GM12878 (cell line): ENCODE measurements around the gene MYOZ1. TPM values are rescaled to one million over a fixed set of nuclear protein-coding genes. Genes with fewer than 3 reads are reported as not detected.

Experiments used
- ATAC-seq: fragments of 200-7000 bp; cut with Tn5 transposase; 3 replicates; pipeline ENCODE4 v1.9.1; 2020; ENCODE audit warnings: mild to moderate bottlenecking, moderate library complexity
- BruUV-seq: library from RNA; stranded (reverse); fragments of 400-500 nt; replicated peaks from 2 replicates; lab custom pipeline; 2021; lab: Mats Ljungman, UMichigan
- CTCF ChIA-PET: fragments of 300-600 bp; sonication (Branson Sonifier 250); formaldehyde crosslinking; extraction: SDS; loops from one replicate; lab custom pipeline; 2021; ENCODE audit warnings: inconsistent platforms; lab: Yijun Ruan, JAX
- POLR2A ChIA-PET: fragments of 350-600 bp; formaldehyde crosslinking; extraction: SDS; loops from one replicate; lab custom pipeline; 2021; ENCODE audit warnings: inconsistent platforms; lab: Charles Lee
- RAD21 ChIA-PET: fragments of 300-600 bp; sonication (Branson Sonifier 250); formaldehyde crosslinking; loops from one replicate; lab custom pipeline; 2023; ENCODE audit warnings: antibody characterized with exemption; ENCODE audit not compliant: unreplicated experiment; lab: Charles Lee
- SMC1A ChIA-PET: fragments of 300-600 bp; sonication (Branson Sonifier 250); formaldehyde crosslinking; loops from one replicate; lab custom pipeline; 2023; ENCODE audit not compliant: unreplicated experiment, uncharacterized antibody; lab: Charles Lee
- DNase-seq: peaks from one replicate; pipeline ENCODE4 v3.0.0-alpha.2; 2011; ENCODE audit warnings: low read depth, low spot score
- FAIRE-seq: peaks from 3 replicates; lab custom pipeline; 2011; peaks lifted over from hg19 to GRCh38; lab: Jason Lieb, UNC
- H2AFZ ChIP-seq: 2 replicates; pipeline ENCODE4 v1.6.0; 2011; ENCODE audit warnings: low read depth, low read length, control low read depth; ENCODE audit not compliant: control insufficient read depth
- H3K27ac ChIP-seq: 2 replicates; pipeline ENCODE4 v1.5.1; 2011; ENCODE audit warnings: control low read depth; ENCODE audit not compliant: control insufficient read depth, insufficient read depth
- H3K27me3 ChIP-seq, 2 experiments: replicated peaks in 1 of 2; 2 replicates each; pipeline versions ENCODE4 v1.6.0 to v1.6.1; 2011; ENCODE audit warnings: low read length in 1 of 2; ENCODE audit not compliant: control insufficient read depth in 2 of 2, insufficient read depth in 2 of 2
- H3K36me3 ChIP-seq, 2 experiments: 2 replicates each; pipeline ENCODE4 v1.5.1; 2011; ENCODE audit warnings: low read length in 1 of 2; ENCODE audit not compliant: control insufficient read depth in 2 of 2, insufficient read depth in 2 of 2
- H3K4me1 ChIP-seq: 2 replicates; pipeline ENCODE4 v1.6.1; 2011; ENCODE audit warnings: mild to moderate bottlenecking, low read length, moderate library complexity, mixed read lengths; ENCODE audit not compliant: control insufficient read depth, insufficient read depth
- H3K4me2 ChIP-seq: 2 replicates; pipeline ENCODE4 v1.6.0; 2011; ENCODE audit warnings: control low read depth; ENCODE audit not compliant: control insufficient read depth, insufficient read depth
- H3K4me3 ChIP-seq: fragments of 200-600 bp; sonication (generic); 2 replicates; pipeline ENCODE4 v1.5.1; 2016
- H3K79me2 ChIP-seq: 2 replicates; pipeline ENCODE4 v1.6.0; 2011; ENCODE audit warnings: low read length; ENCODE audit not compliant: control insufficient read depth, insufficient read depth
- H3K9ac ChIP-seq: 2 replicates; pipeline ENCODE4 v1.8.0; 2011; ENCODE audit warnings: low read length, control low read depth, mixed read lengths; ENCODE audit not compliant: control insufficient read depth, insufficient read depth
- H3K9me3 ChIP-seq: replicated peaks from 3 replicates; pipeline ENCODE4 v1.5.1; 2011; ENCODE audit warnings: mild to moderate bottlenecking, low read length; ENCODE audit not compliant: control insufficient read depth, insufficient read depth
- H4K20me1 ChIP-seq: 2 replicates; pipeline ENCODE4 v1.6.0; 2011; ENCODE audit not compliant: control insufficient read depth, insufficient read depth
- ETV6 ChIP-seq, 2 experiments: fragments of 450-650 bp in 1 of 2; IDR thresholded peaks in 1 of 2; conservative IDR thresholded peaks in 1 of 2; 2 replicates each; pipeline ENCODE4 v1.6.1; 2014; ENCODE audit warnings: antibody characterized with exemption in 1 of 2, borderline replicate concordance in 1 of 2, low read depth in 1 of 2, mild to moderate bottlenecking in 1 of 2, moderate library complexity in 1 of 2
- FOS ChIP-seq: IDR thresholded peaks from 3 replicates; pipeline ENCODE4 v1.6.1; 2011; ENCODE audit warnings: borderline replicate concordance; ENCODE audit not compliant: insufficient read length; ENCODE audit errors: extremely low read depth
- IRF5 ChIP-seq: fragments of 450-650 bp; IDR thresholded peaks from 2 replicates; pipeline ENCODE4 v1.6.1; 2017; ENCODE audit warnings: borderline replicate concordance
- NR2C1 ChIP-seq: fragments of 450-650 bp; IDR thresholded peaks from 2 replicates; pipeline ENCODE4 v1.6.1; 2017; ENCODE audit warnings: antibody characterized with exemption, mild to moderate bottlenecking, moderate library complexity
- PAX8 ChIP-seq: fragments of 450-650 bp; IDR thresholded peaks from 2 replicates; pipeline ENCODE4 v1.6.1; 2017; ENCODE audit warnings: mild to moderate bottlenecking, moderate library complexity
- PBX3 ChIP-seq: IDR thresholded peaks from 2 replicates; pipeline ENCODE4 v1.6.1; 2011; ENCODE audit warnings: mild to moderate bottlenecking, low read depth, low read length, moderate library complexity; ENCODE audit not compliant: insufficient replicate concordance
- POLR2AphosphoS5 ChIP-seq: IDR thresholded peaks from 2 replicates; pipeline ENCODE4 v1.6.1; 2011; ENCODE audit warnings: mild to moderate bottlenecking, low read length, inconsistent platforms
- RBBP5 ChIP-seq: fragments of 200-600 bp; sonication (generic); conservative IDR thresholded peaks from 2 replicates; pipeline ENCODE4 v1.6.1; 2016
- RFX5 ChIP-seq: IDR thresholded peaks from 2 replicates; pipeline ENCODE4 v1.6.1; 2011; ENCODE audit warnings: low read depth, low read length, improper control_type of control experiment
- SP1 ChIP-seq: IDR thresholded peaks from one replicate; pipeline ENCODE4 v1.6.1; 2011; ENCODE audit warnings: low read depth, low read length
- STAT1 ChIP-seq: fragments of 450-650 bp; conservative IDR thresholded peaks from 2 replicates; pipeline ENCODE4 v1.6.1; 2014; ENCODE audit warnings: antibody characterized with exemption, mild to moderate bottlenecking
- STAT3 ChIP-seq: IDR thresholded peaks from 2 replicates; pipeline ENCODE4 v1.6.1; 2011; ENCODE audit warnings: low read depth, low read length, improper control_type of control experiment
- YY1 ChIP-seq: IDR thresholded peaks from 2 replicates; pipeline ENCODE4 v1.6.1; 2011; ENCODE audit warnings: low read depth, mild to moderate bottlenecking, low read length
- ZNF207 ChIP-seq: fragments of 450-650 bp; IDR thresholded peaks from 2 replicates; pipeline ENCODE4 v1.6.1; 2014; ENCODE audit warnings: antibody characterized with exemption, mild to moderate bottlenecking, borderline replicate concordance
- ZSCAN29 ChIP-seq: fragments of 450-650 bp; IDR thresholded peaks from 2 replicates; pipeline ENCODE4 v1.6.1; 2017; ENCODE audit warnings: mild to moderate bottlenecking, moderate library complexity
- WGBS: methylation state at CpG from one replicate; pipeline ENCODE4 v1.1.6; 2016; ENCODE audit warnings: low lambda C conversion rate; ENCODE audit not compliant: insufficient replicate concordance, insufficient coverage; ENCODE audit errors: missing lambda C conversion rate; 5-methylcytosine and 5-hydroxymethylcytosine counted together
- in situ Hi-C: fragments of 300-500 bp; cut with MboI; formaldehyde crosslinking; loops from 9 replicates; pipeline ENCODE4 v1.14.3; 2018; ENCODE audit warnings: mixed read lengths
- intact Hi-C: fragments of 100-400 bp; cut with micrococcal nuclease; formaldehyde crosslinking; loops from one replicate; pipeline ENCODE4 v1.14.2; 2022; ENCODE audit not compliant: unreplicated experiment
- polyA plus RNA-seq, 11 experiments: library from polyadenylated mRNA; depleted of rRNA in 4 of 11; unstranded in 6 of 11; stranded (reverse) in 5 of 11; fragments of >200 nt; fragmentation: Nextera tagmentation in 4 of 11; fragmentation: Illumina TruSeq in 1 of 11; extraction: Ambion mirVana in 4 of 11; extraction: Trizol in 1 of 11; gene quantifications; 1 replicate in 1 of 11; 2 replicates in 10 of 11; pipeline versions ENCODE4 v1.2.1 to v1.2.3, GENCODE V29; 2011 to 2016; ENCODE audit warnings: inconsistent platforms in 2 of 11, missing spikeins in 2 of 11, low read depth in 1 of 11
- total RNA-seq, 4 experiments: library from RNA; depleted of rRNA in 3 of 4; stranded (reverse); fragments of >200 nt in 3 of 4; fragmentation: Illumina TruSeq in 1 of 4; extraction: Trizol in 1 of 4; gene quantifications; 2 replicates each; pipeline versions ENCODE4 v1.2.1 to v1.2.3, GENCODE V29; 2013 to 2021
- TF ChIP-seq, protein P1 (sequence below): fragments of 450-650 bp; IDR thresholded peaks from 2 replicates; pipeline ENCODE4 v1.6.1; 2014; ENCODE audit warnings: mild to moderate bottlenecking

MYOZ1 gene
- total and polyA plus RNA-seq, 10 of the 15 experiments (the other 5 are each of a cell fraction or from before 2014, with no cell fraction given): 0.05 to 2.0 (median 0.62) TPM

GRCh38 chr10:73634421-73634820 lies 6.9 kb downstream of the MYOZ1 start (continued):
- TF ChIP-seq PAX8: no peak
- no peak for TF ChIP-seq PBX3
- no peak for TF ChIP-seq ZNF207

- Histone ChIP-seq H3K9me3 (no peaks in the 10 kb centered on the region), H3K36me3 (no peaks in the 10 kb centered on the region), H3K79me2 (peaks cover 10% of the 10 kb centered on the region), H2AFZ (no peak overlapping the region), H3K27me3 (no peaks in the 10 kb centered on the region), H3K4me3 (no peak overlapping the region), H3K4me1 (peaks cover 5% of the 10 kb centered on the region), H3K4me2 (no peak overlapping the region), H4K20me1 (no peaks in the 10 kb centered on the region), H3K27ac (no peak overlapping the region), H3K9ac (no peak overlapping the region)
- intact Hi-C loops: loop anchor here (5.0 kb wide), 1 partner anchor 102 kb away; no protein-coding TSS in a partner anchor
- no peak for FAIRE-seq
- POLR2A ChIA-PET: interaction anchor here (0.5 to 1.2 kb wide), 2 partner anchors 21 to 72 kb away, joined by 3 to 4 read pairs; no protein-coding TSS in a partner anchor
- DNase-seq: no peak
- no peak for ATAC-seq
- no peak for TF ChIP-seq SP1
- no peak for TF ChIP-seq RFX5
- no peak for TF ChIP-seq YY1
- TF ChIP-seq STAT3: no peak
- no peak for TF ChIP-seq NR2C1
- TF ChIP-seq, protein P1, sequence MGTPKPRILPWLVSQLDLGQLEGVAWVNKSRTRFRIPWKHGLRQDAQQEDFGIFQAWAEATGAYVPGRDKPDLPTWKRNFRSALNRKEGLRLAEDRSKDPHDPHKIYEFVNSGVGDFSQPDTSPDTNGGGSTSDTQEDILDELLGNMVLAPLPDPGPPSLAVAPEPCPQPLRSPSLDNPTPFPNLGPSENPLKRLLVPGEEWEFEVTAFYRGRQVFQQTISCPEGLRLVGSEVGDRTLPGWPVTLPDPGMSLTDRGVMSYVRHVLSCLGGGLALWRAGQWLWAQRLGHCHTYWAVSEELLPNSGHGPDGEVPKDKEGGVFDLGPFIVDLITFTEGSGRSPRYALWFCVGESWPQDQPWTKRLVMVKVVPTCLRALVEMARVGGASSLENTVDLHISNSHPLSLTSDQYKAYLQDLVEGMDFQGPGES: no peak
- TF ChIP-seq ZSCAN29: no peak
- TF ChIP-seq ETV6 (conservative IDR thresholded peaks at IDR 0.05 in 1 of 2, IDR thresholded peaks at IDR 0.05 in 1 of 2; ENCODE audit: borderline replicate concordance in 1 of 2, low read depth in 1 of 2): no peak
- no peak for TF ChIP-seq POLR2AphosphoS5
- no peak for TF ChIP-seq STAT1
- no peak for TF ChIP-seq FOS
- TF ChIP-seq RBBP5: no peak
- TF ChIP-seq IRF5: no peak
- RAD21 ChIA-PET: interaction anchor here (7.3 kb wide), 1 partner anchor 15 kb away, joined by 33 read pairs; no protein-coding TSS in a partner anchor
- over 99% methylated on average over 5 of the region's 5 CpGs for WGBS
- CTCF ChIA-PET: interaction anchor here (0.6 to 7.7 kb wide), 2 partner anchors 14 to 67 kb away, joined by 5 to 60 read pairs; partner anchors contain the start of gene MYOZ1
- BruUV-seq: no TSS peak
- SMC1A ChIA-PET: interaction anchor here (0.6 to 6.6 kb wide), 5 partner anchors 12 to 22 kb away, joined by 3 to 38 read pairs (median 3); no protein-coding TSS in a partner anchor
- in situ Hi-C loops: no loop called here
These were observed 12.1 kb downstream of the MYOZ1 start for GRCh38 chr10:73629165-73629564.
